Measurements from ENCODE around the gene NDUFAF2. TPM values are rescaled to one million over a fixed set of nuclear protein-coding genes. Genes with fewer than 3 reads are reported as not detected.

The NDUFAF2 gene
- total and polyA plus RNA-seq, 10 of the 15 experiments (the other 5 are each of a cell fraction or from before 2014, with no cell fraction given), result 22.4 to 121 (median 65.3) TPM

DNA sequence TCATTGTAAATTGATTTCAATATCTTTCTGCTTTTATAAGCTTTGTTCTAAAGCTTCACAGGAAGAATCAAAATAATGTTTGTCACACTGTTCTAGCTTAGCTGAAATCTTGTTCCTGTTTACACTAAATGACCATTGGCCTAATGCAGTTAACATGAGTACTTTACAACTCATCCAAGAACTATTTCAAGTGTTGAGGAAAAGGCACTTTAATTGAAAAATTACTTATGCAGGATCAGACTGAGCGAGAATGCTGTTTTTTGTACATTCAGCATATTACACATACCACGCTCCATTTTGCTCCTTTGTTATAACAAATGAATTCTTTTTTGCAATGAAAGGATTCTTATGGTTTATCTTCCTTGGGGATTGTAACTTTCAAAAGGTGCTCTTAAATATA, 239.7 kb downstream of the NDUFAF2 start (continued):
- TF ChIP-seq ZBTB11 (CRISPR knock-in tag; IDR thresholded peaks at IDR 0.05) (no peak), CBX3 (IDR thresholded peaks at IDR 0.05; ENCODE audit: borderline replicate concordance, low read depth) (no peak), NR2F1 (conservative IDR thresholded peaks at IDR 0.05) (no peak), POLR2AphosphoS5 (IDR thresholded peaks at IDR 0.05; ENCODE audit: low read length) (no peak), CREB1 (IDR thresholded peaks at IDR 0.05; ENCODE audit: low read depth) (no peak), POLR2A (IDR thresholded peaks at IDR 0.05; ENCODE audit: low read depth, low read length) (no peak), RCOR1 (conservative IDR thresholded peaks at IDR 0.05; ENCODE audit: low read depth, low read length) (no peak), RUNX3 (IDR thresholded peaks at IDR 0.05; ENCODE audit: low read length) (no peak), BMI1 (IDR thresholded peaks at IDR 0.05; ENCODE audit: borderline replicate concordance) (no peak)
- TF ChIP-seq, protein P1, sequence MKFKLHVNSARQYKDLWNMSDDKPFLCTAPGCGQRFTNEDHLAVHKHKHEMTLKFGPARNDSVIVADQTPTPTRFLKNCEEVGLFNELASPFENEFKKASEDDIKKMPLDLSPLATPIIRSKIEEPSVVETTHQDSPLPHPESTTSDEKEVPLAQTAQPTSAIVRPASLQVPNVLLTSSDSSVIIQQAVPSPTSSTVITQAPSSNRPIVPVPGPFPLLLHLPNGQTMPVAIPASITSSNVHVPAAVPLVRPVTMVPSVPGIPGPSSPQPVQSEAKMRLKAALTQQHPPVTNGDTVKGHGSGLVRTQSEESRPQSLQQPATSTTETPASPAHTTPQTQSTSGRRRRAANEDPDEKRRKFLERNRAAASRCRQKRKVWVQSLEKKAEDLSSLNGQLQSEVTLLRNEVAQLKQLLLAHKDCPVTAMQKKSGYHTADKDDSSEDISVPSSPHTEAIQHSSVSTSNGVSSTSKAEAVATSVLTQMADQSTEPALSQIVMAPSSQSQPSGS (IDR thresholded peaks at IDR 0.05; ENCODE audit: low read length), result no peak
- TF ChIP-seq, protein P2, sequence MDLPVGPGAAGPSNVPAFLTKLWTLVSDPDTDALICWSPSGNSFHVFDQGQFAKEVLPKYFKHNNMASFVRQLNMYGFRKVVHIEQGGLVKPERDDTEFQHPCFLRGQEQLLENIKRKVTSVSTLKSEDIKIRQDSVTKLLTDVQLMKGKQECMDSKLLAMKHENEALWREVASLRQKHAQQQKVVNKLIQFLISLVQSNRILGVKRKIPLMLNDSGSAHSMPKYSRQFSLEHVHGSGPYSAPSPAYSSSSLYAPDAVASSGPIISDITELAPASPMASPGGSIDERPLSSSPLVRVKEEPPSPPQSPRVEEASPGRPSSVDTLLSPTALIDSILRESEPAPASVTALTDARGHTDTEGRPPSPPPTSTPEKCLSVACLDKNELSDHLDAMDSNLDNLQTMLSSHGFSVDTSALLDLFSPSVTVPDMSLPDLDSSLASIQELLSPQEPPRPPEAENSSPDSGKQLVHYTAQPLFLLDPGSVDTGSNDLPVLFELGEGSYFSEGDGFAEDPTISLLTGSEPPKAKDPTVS (IDR thresholded peaks at IDR 0.05; ENCODE audit: low read depth, low read length), result no peak
